HG02973 (cell line): ENCODE data around the gene FAM171A1.

ENCODE experiments used
- ATAC-seq: cut with Tn5 transposase; IDR thresholded peaks from one replicate; pipeline ENCODE4 v1.9.1; 2021; ENCODE audit warnings: moderate library complexity; ENCODE audit not compliant: unreplicated experiment

The FAM171A1 gene

DNA sequence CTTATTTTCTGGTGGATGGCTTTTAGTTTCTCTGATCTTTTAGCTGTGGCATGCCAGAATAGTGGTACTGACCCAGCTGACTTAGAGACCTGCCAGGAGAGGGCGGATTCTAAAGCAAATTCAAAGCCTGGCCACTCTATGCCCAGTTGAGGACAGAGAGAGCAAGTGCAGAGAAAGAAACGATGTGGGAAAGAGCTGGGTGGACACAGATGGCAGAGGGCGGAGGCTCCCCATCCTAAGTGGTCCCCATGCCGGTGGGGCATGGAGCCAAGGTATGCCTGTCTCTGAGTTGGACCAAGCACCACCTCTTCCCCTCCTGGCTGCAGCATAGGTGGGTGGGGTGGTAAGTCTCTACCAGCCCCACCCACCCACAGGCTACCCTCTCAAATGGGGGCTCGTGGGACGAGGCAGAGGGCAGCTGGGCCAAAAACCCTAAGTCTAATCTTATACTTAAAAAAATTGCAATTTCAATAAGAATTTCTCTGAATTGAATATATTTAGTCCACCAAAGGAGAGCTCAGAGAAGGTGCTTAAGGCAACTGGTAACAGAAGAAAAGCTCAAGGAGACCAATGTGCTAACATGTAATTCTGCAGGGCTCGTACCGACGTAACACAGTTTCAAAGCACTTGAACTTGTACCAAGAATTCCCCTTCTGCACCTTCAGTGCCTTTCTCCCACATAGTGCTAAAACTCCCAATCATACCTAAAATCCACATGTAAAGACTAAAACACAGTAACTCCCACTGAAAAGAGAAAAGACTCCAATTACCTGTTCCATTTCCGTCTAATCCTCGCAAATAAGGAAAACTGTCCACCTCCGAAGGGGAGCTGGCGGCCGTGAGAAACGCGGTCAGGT is 116.9 kb downstream of the FAM171A1 start:
- ATAC-seq = no peak

GRCh38 chr10:15252396-15252795 is 118.7 kb downstream of the FAM171A1 start:
- no peak for ATAC-seq

- ATAC-seq = no peak
These were observed 119.2 kb downstream of the FAM171A1 start for GRCh38 chr10:15251791-15252380.

GRCh38 chr10:15245530-15245929 is 125.6 kb downstream of the FAM171A1 start:
- ATAC-seq = no peak

GRCh38 chr10:15244635-15245197 is 126.4 kb downstream of the FAM171A1 start:
- no peak for ATAC-seq

GRCh38 chr10:15242261-15242840 is 128.7 kb downstream of the FAM171A1 start:
- no peak for ATAC-seq

DNA sequence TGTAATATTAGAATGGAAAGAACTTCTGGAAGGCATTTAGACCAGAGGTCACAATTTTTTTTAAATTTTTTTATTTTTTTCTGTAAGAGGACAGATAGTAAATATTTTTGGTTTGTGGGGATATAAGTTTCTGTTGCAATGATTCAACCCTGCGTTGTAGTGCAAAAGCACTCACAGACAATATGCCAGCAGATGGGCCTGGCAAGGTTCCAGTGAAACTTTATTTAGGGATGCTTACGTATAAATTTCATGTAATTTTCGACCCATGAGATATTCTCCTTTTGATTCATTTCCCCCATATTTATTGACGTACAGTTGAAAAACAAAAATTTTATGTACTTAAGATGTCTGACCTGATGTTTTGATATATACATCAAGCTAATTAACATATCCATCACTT is 129.8 kb downstream of the FAM171A1 start:
- ATAC-seq = no peak

DNA sequence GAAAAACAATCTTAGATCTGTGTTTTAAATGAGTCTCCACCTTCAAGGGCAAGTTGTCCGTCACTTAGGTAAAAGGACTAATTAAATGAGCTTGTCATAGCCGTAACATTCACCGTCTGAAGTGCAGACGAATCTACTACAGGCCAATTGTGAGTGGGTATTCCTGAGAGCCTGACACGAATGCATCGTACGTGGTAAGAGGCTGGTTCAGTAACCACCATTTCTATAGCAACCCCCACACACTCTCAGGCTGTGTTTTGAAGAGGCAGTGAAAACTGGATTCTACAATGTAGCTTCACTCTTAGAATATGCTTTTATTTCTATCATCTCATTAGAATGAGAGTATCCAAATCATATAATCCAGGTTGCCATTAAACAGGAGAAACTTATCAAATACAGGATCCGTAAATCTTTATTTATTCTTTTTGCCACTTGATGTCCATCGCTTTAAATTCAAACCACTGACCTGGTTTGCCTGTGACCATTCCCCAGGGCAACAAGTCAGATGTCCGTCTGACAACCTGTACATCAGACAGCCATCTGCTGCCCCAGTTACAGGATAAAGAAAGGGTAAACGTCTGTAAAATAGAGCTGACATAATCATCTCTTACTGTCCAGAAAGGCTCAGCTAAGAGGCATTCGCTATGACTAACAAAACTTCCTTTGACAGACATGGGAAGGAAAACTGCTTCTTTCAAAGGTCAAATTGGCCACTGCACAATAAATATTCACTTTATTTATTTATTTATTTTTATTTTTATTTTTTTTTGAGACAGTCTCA is 132.3 kb downstream of the FAM171A1 start:
- ATAC-seq = no peak

DNA sequence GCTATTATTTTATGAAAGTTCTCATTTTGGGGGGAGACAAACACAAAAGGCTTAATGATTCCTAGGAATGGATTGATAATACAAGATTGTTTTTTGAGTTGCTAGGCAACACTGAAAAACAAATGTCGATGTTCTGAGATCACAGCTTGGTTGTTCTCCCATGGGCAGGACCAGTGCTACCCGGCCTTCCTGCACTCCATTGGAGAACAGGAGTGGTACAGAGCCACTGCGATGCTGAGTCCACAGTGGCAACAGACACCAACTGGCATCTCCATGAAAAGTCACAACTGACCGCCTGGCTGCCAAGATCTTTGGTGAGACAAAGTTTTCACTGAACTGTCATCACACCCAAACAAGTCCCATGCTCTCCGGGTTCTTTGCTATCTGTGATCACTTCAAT is 133.7 kb downstream of the FAM171A1 start:
- ATAC-seq = no peak

DNA sequence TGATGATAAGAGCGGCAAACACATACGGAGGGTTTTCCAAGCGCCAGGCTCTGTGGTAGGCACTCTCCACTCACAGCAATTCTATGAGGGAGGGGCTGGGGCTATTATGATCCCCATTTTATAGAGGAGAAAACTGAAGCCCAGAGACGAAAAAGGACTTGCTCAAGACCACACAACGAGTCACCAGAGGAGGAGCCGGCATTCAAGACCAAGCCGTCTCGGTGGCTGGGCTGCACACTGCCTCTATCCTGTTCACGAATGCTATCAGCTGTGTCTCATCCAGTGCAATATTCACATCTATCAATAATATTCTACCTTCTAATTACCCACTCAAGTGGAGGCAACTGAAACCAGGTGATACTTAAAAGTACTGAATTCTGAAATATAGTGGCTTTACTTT is 134.7 kb downstream of the FAM171A1 start:
- ATAC-seq = no peak

GRCh38 chr10:15232279-15232678 is 138.8 kb downstream of the FAM171A1 start:
- no peak for ATAC-seq

- ATAC-seq = no peak
These were observed 139.7 kb downstream of the FAM171A1 start for GRCh38 chr10:15231426-15231825.

DNA sequence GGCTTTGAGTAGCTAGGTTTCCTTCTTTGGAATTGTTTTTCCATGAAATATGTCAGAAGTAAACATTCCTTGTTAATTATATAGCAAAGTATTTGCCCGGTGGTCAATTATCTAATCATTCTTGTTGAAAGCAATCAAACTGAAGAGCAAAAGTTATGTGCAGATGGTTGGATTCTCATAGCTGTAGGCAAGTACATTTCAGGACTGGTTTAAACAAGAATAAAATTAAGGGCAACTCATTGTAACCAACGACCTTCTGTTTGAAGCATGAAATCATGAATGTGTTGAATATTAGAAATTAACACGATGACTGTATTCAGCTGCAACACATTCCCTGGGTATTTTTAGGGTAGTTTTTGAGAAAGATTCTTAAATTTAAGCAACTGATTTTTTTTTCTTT is 140.8 kb downstream of the FAM171A1 start:
- no peak for ATAC-seq

DNA sequence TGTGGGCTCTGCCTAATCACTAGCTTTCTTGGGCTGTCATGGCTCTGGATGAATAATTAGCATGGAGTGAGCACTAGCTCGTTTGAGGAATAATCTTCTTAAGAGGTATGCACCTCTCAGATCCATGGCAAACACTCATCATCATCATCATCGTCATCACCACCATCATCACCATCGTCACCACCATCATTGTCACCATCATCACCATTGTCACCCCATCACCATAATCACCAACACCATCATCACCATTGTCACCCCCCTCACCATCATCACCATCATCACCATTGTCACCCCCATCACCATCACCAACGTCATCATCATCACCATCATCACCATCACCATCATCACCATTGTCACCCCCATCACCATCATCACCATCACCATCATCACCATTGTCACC is 141.8 kb downstream of the FAM171A1 start:
- ATAC-seq = no peak

- ATAC-seq = no peak
These were observed 142.7 kb downstream of the FAM171A1 start for GRCh38 chr10:15228426-15228825.

DNA sequence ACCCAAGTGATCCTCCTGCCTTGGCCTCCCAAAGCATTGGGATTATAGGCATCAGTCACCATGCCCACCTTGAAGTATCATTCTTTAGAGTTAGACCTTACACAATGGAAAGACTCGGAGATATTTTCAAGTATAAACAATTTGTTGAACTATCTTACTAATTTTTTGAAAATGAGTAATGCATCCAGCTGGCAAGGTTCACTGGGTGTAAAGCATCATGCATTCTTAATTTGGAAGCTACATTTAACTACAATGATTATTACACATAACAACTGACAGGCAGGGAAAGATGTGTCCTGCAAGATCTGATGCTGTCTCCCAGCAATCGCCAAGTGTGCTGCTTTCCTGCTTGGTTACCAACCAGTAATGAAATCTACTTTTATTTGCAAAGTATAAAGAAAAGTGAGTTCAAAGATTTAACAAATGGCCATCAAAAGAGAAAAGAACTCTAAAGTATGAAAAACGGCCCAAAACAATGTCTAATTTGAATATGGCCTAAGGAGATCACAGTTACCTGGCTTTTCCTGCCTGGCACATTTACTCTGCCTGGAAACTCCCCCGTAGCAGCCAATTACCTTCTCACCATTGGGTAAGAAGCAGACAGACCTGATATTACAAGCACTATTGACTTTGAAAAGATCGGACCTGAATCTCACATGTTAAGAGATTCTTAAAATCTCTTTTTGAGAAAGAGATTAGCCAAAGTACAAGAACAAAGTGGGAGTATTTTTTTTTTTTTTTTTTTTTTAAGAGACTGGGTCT is 143.3 kb downstream of the FAM171A1 start:
- no peak for ATAC-seq

- no peak for ATAC-seq
These were observed 145.6 kb downstream of the FAM171A1 start for GRCh38 chr10:15225511-15225910.

DNA sequence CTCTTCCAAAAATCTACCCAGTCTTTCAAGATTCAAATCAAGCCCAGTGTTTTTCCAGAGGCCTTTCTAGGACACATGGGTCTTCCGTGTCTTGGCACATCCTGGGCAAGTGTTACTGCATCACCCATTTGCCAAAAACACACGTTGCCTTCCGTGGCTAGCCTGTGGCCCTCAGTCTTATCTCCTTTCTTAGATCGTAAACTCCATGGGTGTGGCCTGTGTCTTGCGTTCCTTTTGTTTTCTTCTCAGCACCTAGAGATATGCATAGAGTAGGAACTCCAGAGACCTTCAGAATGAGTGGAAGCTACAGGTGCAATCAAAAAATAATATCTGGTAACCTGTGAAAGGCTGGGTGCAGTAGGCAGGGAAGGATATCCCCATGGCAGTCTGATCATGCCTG is 146.1 kb downstream of the FAM171A1 start:
- ATAC-seq = no peak

DNA sequence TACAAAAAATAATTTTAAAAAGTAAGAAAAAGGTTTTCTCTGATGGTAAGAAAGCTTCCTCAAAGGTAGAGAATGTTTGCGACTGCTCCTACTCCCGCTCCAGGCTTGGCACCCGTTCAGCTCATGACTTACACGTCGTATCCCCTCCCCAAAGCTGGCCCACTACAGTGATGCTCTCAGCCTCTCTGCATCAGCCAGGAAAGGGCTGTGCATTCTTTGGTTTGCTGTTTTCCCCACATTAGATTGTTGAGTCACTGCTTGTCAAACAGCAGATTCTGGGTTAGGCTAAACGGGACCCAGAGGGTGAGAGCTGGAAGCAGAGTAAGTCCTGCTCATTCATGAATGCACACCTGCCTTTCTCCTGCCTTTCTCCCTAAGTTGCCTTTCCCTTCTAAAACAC is 147.9 kb downstream of the FAM171A1 start:
- ATAC-seq = no peak

GRCh38 chr10:15222511-15222910 is 148.6 kb downstream of the FAM171A1 start:
- ATAC-seq = no peak
